Esophagus squamous epithelium (tissue), 4 donors: ENCODE measurements around the gene CNOT1.

ENCODE experiments used
- POLR2A ChIP-seq, 4 donors: fragments of 450-650 bp; IDR thresholded peaks; one replicate each; pipeline ENCODE4 v1.6.1; 2017; ENCODE audit warnings: antibody characterized with exemption in 4 of 4, mild to moderate bottlenecking in 4 of 4, moderate library complexity in 3 of 4
- TF ChIP-seq, protein P1 (sequence below), 6 experiments: fragments of 450-650 bp in 4 of 6; fragments of 200-600 bp in 2 of 6; sonication (generic) in 2 of 6; IDR thresholded peaks; one replicate each; pipeline ENCODE4 v1.5.1; 2016 to 2019; ENCODE audit warnings: antibody characterized with exemption in 6 of 6, mild to moderate bottlenecking in 4 of 6, moderate library complexity in 4 of 6

- TF ChIP-seq, protein P1, sequence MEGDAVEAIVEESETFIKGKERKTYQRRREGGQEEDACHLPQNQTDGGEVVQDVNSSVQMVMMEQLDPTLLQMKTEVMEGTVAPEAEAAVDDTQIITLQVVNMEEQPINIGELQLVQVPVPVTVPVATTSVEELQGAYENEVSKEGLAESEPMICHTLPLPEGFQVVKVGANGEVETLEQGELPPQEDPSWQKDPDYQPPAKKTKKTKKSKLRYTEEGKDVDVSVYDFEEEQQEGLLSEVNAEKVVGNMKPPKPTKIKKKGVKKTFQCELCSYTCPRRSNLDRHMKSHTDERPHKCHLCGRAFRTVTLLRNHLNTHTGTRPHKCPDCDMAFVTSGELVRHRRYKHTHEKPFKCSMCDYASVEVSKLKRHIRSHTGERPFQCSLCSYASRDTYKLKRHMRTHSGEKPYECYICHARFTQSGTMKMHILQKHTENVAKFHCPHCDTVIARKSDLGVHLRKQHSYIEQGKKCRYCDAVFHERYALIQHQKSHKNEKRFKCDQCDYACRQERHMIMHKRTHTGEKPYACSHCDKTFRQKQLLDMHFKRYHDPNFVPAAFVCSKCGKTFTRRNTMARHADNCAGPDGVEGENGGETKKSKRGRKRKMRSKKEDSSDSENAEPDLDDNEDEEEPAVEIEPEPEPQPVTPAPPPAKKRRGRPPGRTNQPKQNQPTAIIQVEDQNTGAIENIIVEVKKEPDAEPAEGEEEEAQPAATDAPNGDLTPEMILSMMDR (IDR thresholded peaks at IDR 0.05) = no peak
- TF ChIP-seq POLR2A (IDR thresholded peaks at IDR 0.05) = no peak
Observed at GRCh38 chr16:58670946-58671583, 41.4 kb upstream of the CNOT1 start.
